Mesendoderm (in vitro differentiated cells): ENCODE results near the gene PKP4.

Experiments
- DNase-seq: peaks from one replicate; pipeline ENCODE4 v3.0.0; 2013
- H2AK5ac ChIP-seq: 2 replicates; pipeline ENCODE4 v1.6.1; 2013; ENCODE audit warnings: low read length, inconsistent platforms
- H2BK120ac ChIP-seq: 2 replicates; pipeline ENCODE4 v1.6.1; 2013; ENCODE audit warnings: low read depth, mild to moderate bottlenecking, low read length, moderate library complexity, mixed read lengths
- H2BK15ac ChIP-seq: replicated peaks from 2 replicates; pipeline ENCODE4 v1.6.1; 2013; ENCODE audit warnings: low read depth, mild to moderate bottlenecking, moderate library complexity
- H2BK5ac ChIP-seq: 2 replicates; pipeline ENCODE4 v1.6.1; 2013; ENCODE audit warnings: low read length, inconsistent platforms
- H3K18ac ChIP-seq: 2 replicates; pipeline ENCODE4 v1.6.1; 2013; ENCODE audit warnings: mild to moderate bottlenecking, low read length, mixed read lengths
- H3K23ac ChIP-seq: one replicate; pipeline ENCODE4 v1.6.1; 2013; ENCODE audit warnings: low read length
- H3K27ac ChIP-seq: 2 replicates; pipeline ENCODE4 v1.5.1; 2013; ENCODE audit warnings: low read depth, mild to moderate bottlenecking, inconsistent platforms, low read length, moderate library complexity
- H3K27me3 ChIP-seq: 2 replicates; pipeline ENCODE4 v1.6.1; 2013; ENCODE audit warnings: low read length, control low read depth, mild to moderate bottlenecking, inconsistent platforms; ENCODE audit not compliant: insufficient read depth, poor library complexity
- H3K36me3 ChIP-seq: 2 replicates; pipeline ENCODE4 v1.6.1; 2013; ENCODE audit warnings: low read length, inconsistent platforms; ENCODE audit not compliant: control insufficient read depth, insufficient read depth
- H3K4ac ChIP-seq: one replicate; pipeline ENCODE4 v1.6.1; 2013; ENCODE audit warnings: low read depth, mild to moderate bottlenecking, low read length, moderate library complexity
- H3K4me1 ChIP-seq: 2 replicates; pipeline ENCODE4 v1.6.1; 2013; ENCODE audit warnings: low read depth, low read length, inconsistent platforms; ENCODE audit not compliant: control insufficient read depth
- H3K4me2 ChIP-seq: 2 replicates; pipeline ENCODE4 v1.6.1; 2013; ENCODE audit warnings: low read length
- H3K4me3 ChIP-seq: 2 replicates; pipeline ENCODE4 v1.5.1; 2013; ENCODE audit warnings: mild to moderate bottlenecking, low read length
- H3K56ac ChIP-seq: one replicate; pipeline ENCODE4 v1.6.1; 2013; ENCODE audit warnings: low read length
- H3K79me1 ChIP-seq: 2 replicates; pipeline ENCODE4 v1.6.1; 2013; ENCODE audit warnings: low read length, inconsistent platforms
- H3K79me2 ChIP-seq: 2 replicates; pipeline ENCODE4 v1.6.1; 2013; ENCODE audit warnings: mild to moderate bottlenecking, low read length; ENCODE audit not compliant: control insufficient read depth, insufficient read depth
- H3K9ac ChIP-seq: 2 replicates; pipeline ENCODE4 v1.6.1; 2013; ENCODE audit warnings: low read length, inconsistent platforms
- H4K5ac ChIP-seq: one replicate; pipeline ENCODE4 v1.6.1; 2013; ENCODE audit warnings: low read length
- H4K8ac ChIP-seq: one replicate; pipeline ENCODE4 v1.6.1; 2013; ENCODE audit warnings: low read depth, mild to moderate bottlenecking, control low read depth, low read length, moderate library complexity
- WGBS: extraction: QIAGEN DNeasy Blood & Tissue Kit; methylation state at CpG from one replicate; pipeline ENCODE4 v1.1.7; 2013; ENCODE audit warnings: low lambda C conversion rate, missing lambda C conversion rate; ENCODE audit not compliant: insufficient coverage; ENCODE audit errors: extremely low coverage; 5-methylcytosine and 5-hydroxymethylcytosine counted together

PKP4 gene

DNA sequence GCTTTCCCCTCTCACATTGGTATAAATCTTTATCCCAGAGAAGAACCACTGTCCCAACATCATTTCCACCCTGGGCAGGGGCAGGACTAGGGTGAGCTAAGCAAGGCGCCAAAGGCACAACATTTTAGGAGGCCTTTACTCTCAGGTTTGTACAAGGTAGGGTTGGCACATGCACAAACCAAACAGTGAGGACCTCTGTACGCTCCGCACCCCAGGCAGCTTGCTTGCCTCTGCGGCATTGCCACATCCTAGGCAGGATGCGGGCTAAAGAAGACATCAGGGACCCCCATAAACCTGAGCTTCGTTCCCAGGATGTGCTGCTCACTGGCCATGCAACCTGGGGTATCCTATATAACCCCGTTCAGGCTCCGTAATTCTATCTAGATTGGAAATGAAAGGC is 210.2 kb downstream of the PKP4 start:
- no peaks in the 10 kb centered on the region for H3K79me1 ChIP-seq
- H3K79me2 ChIP-seq = no peaks in the 10 kb centered on the region
- H3K4me1 ChIP-seq = no peaks in the 10 kb centered on the region
- H2BK5ac ChIP-seq = no peak overlapping the region
- H2BK120ac ChIP-seq = no peak overlapping the region
- DNase-seq = no peak
- no peak overlapping the region for H2AK5ac ChIP-seq
- no peak overlapping the region for H2BK15ac ChIP-seq
- no peak overlapping the region for H3K4me3 ChIP-seq
- H4K8ac ChIP-seq = no peak overlapping the region
- no peak overlapping the region for H3K4ac ChIP-seq
- WGBS = no CpG with 5 or more reads among the region's 8 CpGs
- no peak overlapping the region for H3K23ac ChIP-seq
- H4K5ac ChIP-seq = no peak overlapping the region
- no peak overlapping the region for H3K9ac ChIP-seq
- H3K27ac ChIP-seq = no peak overlapping the region
- no peak overlapping the region for H3K18ac ChIP-seq
- no peaks in the 10 kb centered on the region for H3K27me3 ChIP-seq
- H3K56ac ChIP-seq = no peak overlapping the region
- H3K36me3 ChIP-seq = peaks cover 2% of the 10 kb centered on the region
- H3K4me2 ChIP-seq = no peak overlapping the region

DNA sequence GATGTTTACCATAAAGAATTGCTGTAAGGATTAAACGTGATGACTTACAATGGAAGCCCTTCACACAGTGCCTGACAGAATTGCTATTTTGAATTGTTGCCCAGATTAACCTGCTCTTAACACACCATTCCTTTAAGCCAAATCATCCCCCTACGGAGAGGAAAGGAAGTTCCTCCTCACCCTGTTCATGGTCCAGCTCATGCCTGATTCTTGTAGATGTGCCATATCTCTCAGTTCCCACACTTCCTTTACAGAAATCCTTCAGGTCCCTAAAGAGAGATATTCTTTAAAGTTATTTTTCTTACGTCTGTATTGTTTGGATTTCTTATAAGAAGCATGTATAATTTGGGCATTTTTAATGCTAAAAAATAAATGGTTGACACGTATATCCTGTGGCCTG is 210.8 kb downstream of the PKP4 start:
- no peak overlapping the region for H2BK5ac ChIP-seq
- H3K27me3 ChIP-seq = no peaks in the 10 kb centered on the region
- no peak overlapping the region for H3K9ac ChIP-seq
- no peaks in the 10 kb centered on the region for H3K79me2 ChIP-seq
- no peak overlapping the region for H4K8ac ChIP-seq
- H3K4me1 ChIP-seq = no peaks in the 10 kb centered on the region
- H2BK15ac ChIP-seq = no peak overlapping the region
- H3K4ac ChIP-seq = no peak overlapping the region
- no peak for DNase-seq
- H3K79me1 ChIP-seq = no peaks in the 10 kb centered on the region
- no peak overlapping the region for H4K5ac ChIP-seq
- H3K18ac ChIP-seq = no peak overlapping the region
- no peak overlapping the region for H3K23ac ChIP-seq
- no CpG with 5 or more reads among the region's 4 CpGs for WGBS
- no peak overlapping the region for H2AK5ac ChIP-seq
- peaks cover 2% of the 10 kb centered on the region for H3K36me3 ChIP-seq
- no peak overlapping the region for H3K27ac ChIP-seq
- no peak overlapping the region for H3K4me2 ChIP-seq
- no peak overlapping the region for H3K56ac ChIP-seq
- no peak overlapping the region for H2BK120ac ChIP-seq
- no peak overlapping the region for H3K4me3 ChIP-seq

DNA sequence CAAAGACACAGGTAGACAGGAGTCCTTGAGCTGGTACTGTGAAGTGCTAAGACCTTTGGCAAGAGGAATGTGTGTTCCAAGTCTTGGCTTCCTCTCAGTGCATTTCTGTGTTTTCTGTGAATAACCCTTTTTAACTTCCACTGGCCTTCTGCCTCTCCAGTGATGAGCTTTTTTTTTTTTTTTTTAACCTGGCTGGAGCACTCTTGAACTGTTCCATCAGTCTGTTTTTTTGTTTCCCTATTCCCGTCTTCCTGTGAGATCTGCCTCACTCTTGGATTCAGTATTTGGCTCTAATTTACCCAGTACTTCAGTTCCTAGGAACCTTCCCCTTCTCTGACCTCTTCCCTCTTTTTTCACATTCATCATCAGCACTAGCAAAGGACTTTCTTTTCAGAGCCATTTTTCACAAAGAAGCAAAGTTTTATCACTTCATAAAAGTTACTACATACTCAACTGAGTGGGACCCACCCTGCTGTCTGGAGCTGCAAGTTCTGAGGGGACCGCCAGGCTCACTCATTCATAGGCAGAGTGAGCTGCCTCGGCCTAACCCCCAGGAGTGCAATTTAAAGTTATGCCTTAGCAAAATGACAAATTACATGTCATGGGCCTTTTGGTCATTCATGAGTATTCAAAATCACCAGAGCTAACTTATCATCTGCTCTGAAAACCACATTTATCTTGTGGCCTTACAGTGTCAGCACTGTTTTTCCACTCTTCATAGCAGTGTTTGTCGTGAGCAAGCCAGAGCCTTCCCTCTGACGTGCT is 211.4 kb downstream of the PKP4 start:
- Histone ChIP-seq H3K27me3 (no peaks in the 10 kb centered on the region), H3K9ac (no peak overlapping the region), H2AK5ac (no peak overlapping the region), H3K4me2 (no peak overlapping the region), H3K23ac (no peak overlapping the region), H2BK15ac (no peak overlapping the region), H3K18ac (no peak overlapping the region), H3K4me1 (no peaks in the 10 kb centered on the region), H3K79me2 (no peaks in the 10 kb centered on the region), H2BK120ac (no peak overlapping the region), H3K4me3 (no peak overlapping the region), H2BK5ac (no peak overlapping the region), H3K36me3 (peaks cover 2% of the 10 kb centered on the region), H4K8ac (no peak overlapping the region), H3K56ac (no peak overlapping the region), H3K27ac (no peak overlapping the region), H3K4ac (no peak overlapping the region), H4K5ac (no peak overlapping the region), H3K79me1 (no peaks in the 10 kb centered on the region)
- no CpG with 5 or more reads among the region's 5 CpGs for WGBS
- no peak for DNase-seq

- Histone ChIP-seq H2BK120ac (no peak overlapping the region), H3K18ac (no peak overlapping the region), H3K27me3 (no peaks in the 10 kb centered on the region), H3K23ac (no peak overlapping the region), H2BK5ac (no peak overlapping the region), H3K36me3 (no peaks in the 10 kb centered on the region), H3K79me1 (no peaks in the 10 kb centered on the region), H3K56ac (no peak overlapping the region), H3K4ac (no peak overlapping the region), H4K5ac (no peak overlapping the region), H3K27ac (no peak overlapping the region), H2BK15ac (no peak overlapping the region), H3K79me2 (no peaks in the 10 kb centered on the region), H4K8ac (no peak overlapping the region), H3K9ac (no peak overlapping the region), H3K4me3 (no peak overlapping the region), H3K4me2 (no peak overlapping the region), H2AK5ac (no peak overlapping the region), H3K4me1 (no peaks in the 10 kb centered on the region)
- DNase-seq = no peak
- no CpG with 5 or more reads among the region's 3 CpGs for WGBS
These were observed 213.5 kb downstream of the PKP4 start for GRCh38 chr2:158670292-158670691.

DNA sequence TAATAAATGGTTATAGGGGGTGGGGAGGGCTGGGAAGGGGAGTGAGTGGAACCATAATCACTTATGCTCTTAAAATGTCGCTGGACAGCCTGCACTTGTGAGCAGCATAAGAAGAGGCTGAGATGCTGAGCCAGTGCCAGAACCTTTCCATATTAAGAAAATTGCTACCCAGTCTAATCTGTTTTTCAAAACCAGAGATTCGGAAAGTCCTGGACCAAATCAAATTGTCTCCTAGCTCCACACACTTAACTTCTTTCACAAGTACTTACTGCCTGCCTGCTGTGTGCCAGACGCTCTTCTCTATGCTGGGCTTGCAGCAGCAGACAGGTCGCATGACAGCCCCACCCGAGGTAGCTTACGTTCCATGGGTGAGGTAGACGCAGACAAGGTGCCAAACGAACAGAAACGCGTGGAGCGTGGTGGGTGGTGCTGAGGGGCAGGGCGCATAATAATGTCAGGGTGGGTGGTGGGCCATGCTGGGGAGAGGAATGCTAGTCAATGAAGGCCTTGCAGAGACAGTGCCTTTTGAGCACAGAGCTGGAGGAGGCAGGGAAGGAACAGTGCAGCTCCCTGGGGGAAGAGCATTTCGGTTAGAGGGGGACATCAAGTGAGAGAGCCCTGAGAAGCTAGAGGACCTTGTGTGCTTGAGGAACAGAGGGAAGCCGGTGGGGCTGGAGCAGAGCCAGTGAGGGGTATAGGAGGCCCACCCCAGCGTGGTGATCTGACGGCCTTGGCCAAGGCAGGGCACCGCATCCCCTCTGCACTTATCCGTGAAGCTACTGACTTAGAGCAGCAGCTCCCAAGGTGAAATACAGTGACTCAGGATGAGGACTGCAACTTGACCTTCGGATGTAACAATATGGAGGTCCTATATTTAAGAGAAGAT is 214.9 kb downstream of the PKP4 start:
- H2BK15ac ChIP-seq = no peak overlapping the region
- H3K56ac ChIP-seq = no peak overlapping the region
- H3K4me1 ChIP-seq = no peaks in the 10 kb centered on the region
- H3K79me1 ChIP-seq = no peaks in the 10 kb centered on the region
- peaks cover 2% of the 10 kb centered on the region for H3K36me3 ChIP-seq
- no peak overlapping the region for H3K4me3 ChIP-seq
- no peaks in the 10 kb centered on the region for H3K27me3 ChIP-seq
- no peak overlapping the region for H3K4ac ChIP-seq
- no peak overlapping the region for H2BK5ac ChIP-seq
- H3K18ac ChIP-seq = no peak overlapping the region
- WGBS = no CpG with 5 or more reads among the region's 19 CpGs
- H4K5ac ChIP-seq = no peak overlapping the region
- H3K4me2 ChIP-seq = no peak overlapping the region
- no peak overlapping the region for H3K23ac ChIP-seq
- H3K79me2 ChIP-seq = no peaks in the 10 kb centered on the region
- no peak overlapping the region for H3K27ac ChIP-seq
- H4K8ac ChIP-seq = no peak overlapping the region
- H2BK120ac ChIP-seq = no peak overlapping the region
- DNase-seq = no peak
- no peak overlapping the region for H2AK5ac ChIP-seq
- no peak overlapping the region for H3K9ac ChIP-seq
